GM21576 (cell line): ENCODE measurements around the gene CGB3.

ENCODE experiments used
- ATAC-seq: cut with Tn5 transposase; IDR thresholded peaks from one replicate; pipeline ENCODE4 v1.9.1; 2021; ENCODE audit warnings: mild to moderate bottlenecking, moderate library complexity; ENCODE audit not compliant: unreplicated experiment

Gene CGB3

DNA sequence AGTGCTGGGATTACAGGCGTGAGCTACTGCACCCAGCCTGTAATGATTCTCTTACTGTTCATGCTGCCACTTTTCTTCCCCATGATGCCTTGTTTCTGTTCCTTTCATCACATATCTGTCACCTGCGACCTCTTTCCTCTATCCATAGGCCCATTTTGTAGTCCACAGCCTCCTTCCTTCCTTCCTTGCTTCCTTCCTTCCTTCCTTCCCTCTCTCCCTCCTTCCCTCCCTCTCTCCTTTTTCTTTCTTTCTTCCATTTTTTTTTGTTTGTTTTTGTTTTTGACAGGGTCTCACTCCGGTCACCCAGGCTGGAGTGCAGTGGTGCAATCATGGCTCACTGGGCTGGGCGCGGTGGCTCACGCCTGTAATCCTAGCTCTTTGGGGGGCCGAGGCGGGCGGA is 35.3 kb downstream of the CGB3 start:
- ATAC-seq = no peak

DNA sequence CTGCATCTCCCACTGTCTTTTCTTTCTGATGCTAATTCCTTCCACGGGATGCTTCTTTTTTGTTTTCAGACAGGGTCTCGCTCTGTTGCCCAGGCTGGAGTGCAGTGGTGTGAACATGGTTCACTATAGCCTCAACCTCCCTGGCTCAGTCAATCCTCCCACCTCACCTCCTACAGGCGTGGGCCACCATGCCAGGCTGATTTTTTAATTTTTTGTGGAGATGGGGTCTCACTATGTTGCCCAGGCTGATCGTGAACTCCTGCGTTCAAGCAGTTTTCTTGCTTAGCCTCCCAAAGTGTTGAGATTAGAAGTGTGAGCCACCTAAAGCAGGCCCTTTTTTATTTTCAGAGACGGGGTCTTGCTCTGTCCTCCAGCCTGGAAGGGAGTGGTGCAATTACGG is 35.8 kb downstream of the CGB3 start:
- no peak for ATAC-seq

DNA sequence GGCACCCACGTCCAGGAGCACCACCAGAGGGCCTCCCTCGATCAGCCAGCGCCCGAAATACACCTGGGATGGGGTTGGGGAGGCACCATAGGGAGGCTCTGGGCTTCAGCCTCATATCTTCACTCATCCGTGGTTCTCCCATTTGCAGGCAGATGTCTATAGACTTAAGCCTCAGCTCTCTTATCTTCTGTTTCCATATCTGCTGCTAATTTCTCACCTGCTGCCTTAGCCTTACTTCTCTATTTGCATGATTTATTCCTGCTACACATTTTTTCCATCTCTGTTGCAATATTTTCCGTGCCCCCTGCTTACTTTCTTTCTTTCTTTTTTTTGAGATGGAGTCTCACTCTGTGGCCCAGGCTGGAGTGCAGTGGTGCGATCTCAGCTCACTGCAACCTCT is 36.8 kb downstream of the CGB3 start:
- ATAC-seq = no peak

DNA sequence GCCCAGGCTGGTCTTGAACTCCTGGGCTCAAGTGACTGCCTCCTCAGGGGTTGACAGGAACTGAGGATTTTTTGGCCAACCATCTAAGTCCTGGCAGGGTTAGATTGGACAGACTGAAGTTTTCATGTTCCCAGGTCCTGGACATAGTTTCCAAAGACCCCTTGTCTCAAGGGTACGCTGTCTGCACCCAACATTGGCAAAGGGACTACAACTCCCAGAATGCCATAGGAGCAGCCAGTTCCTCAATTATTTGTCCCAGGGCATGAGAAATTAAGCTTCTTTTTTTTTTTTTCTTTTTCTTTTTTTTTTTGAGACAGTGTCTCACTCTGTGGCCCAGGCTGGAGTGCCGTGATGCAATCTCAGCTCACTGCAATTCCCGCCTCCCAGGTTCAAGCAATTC is 37.9 kb downstream of the CGB3 start:
- no peak for ATAC-seq

DNA sequence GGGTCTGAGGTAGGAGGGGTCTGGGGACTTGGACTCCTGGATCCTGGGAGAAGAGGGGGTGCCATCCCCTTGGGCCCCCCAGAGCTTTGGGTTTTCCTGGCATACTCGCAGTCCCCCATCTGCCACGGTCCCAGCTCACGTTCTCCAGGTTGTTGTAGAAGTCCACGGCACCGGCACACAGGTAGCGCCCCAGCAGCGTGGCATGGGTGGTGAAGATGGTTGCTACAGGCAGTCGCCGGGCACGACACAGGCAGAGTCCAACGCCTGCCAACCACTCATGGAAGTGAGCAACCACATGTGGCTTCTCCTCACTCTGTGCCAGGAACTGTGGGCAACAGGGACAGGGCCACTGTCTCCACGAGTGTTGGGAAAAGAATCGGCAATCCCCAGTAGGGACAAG is 38.4 kb downstream of the CGB3 start:
- ATAC-seq = no peak

DNA sequence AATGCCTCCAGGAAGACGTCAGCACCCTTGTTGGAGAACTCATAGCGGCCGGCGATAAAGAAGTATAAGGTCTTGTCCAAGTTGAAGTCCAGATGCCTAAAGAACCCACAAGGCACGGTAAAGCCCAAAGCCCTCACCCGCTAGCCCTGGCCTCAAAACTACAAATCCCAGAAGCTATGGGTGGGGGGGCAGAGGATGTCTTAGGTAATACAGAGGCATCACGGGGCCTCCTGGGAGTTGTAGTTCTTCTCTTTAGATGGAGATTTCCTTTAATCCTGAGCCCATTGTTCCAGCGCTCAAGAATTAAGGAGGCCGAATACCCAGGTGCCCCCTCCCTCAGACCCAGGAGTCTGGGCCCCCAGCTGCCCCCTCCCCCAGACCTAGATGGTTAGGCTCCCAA is 41.9 kb downstream of the CGB3 start:
- no peak for ATAC-seq

DNA sequence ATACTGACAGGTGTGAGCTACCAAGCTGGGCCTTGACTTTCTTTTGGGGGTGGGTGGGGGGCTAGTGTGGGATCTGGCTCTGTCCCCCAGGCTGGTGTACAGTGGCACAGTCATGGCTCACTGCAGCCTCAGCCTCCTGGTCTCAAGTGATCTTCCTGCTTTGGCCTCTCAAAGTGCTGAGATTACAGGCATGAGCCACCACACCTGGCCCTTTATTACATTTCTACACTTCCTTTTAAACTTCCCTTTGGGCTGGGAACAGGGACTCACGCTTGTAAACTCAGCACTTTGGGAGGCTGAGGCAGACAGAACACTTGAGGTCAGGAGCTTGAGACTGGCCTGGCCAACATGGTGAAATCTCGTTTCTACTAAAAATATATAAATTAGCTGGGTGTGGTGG is 47.1 kb downstream of the CGB3 start:
- no peak for ATAC-seq

DNA sequence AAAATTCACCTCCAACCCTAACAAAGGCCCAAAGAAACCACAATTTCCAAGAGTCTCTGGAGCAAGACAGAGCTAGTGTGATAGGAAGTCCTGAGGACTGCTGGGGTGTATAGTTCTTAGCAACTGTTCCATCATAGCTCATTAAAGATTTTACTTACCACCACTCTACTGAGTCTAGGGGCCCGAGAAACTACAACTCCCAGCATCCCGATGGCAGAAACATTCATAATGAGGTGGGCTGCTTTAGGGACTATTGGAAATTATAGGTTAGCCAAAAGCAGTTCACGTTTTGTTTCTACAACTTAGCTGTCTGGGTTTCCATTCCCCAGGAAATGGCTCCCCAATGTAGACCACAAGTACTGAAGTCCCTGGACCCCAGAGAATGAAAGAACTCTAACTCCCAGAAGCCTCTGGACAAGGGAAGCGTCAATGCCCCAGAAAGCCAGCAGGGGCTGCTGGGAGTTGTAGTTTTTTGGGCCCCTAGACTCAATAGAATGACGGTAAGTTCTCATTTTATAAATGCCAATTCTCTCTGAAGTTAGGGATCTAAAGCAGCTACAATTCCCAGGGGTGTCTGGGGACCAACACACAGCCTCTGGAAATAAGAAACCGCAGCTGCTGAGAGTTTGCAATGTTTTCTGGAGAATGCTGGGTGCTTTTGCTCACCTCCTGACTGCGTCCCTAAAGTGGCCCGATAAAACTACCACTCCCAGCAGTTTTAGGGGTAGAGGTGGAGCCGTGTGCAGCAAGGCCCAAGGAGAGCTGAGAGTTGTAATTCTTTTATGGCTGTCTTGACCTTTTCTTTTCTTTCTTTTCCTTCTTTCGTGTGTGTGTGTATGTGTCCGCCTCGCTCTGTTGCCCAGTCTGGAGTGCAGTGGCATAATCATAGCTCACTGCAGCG is 47.9 kb downstream of the CGB3 start:
- no peak for ATAC-seq
